Right lobe of liver (tissue), 4 donors: Measurements from ENCODE around the gene C13orf46.

Experiments
- CTCF ChIP-seq, 4 donors: fragments of 200-600 bp in 3 of 4; fragments of 450-650 bp in 1 of 4; IDR thresholded peaks; one replicate each; pipeline versions ENCODE4 v1.5.1 to v1.8.0; 2016 to 2022; ENCODE audit warnings: antibody characterized with exemption in 4 of 4, mild to moderate bottlenecking in 2 of 4
- POLR2A ChIP-seq: fragments of 450-650 bp; IDR thresholded peaks from one replicate; pipeline ENCODE4 v1.6.1; 2017; ENCODE audit warnings: antibody characterized with exemption, mild to moderate bottlenecking
- donor health status: DM: no; HTN: no; CAD: no.
- donor health status: DM: no; HTN: no; CAD: no.
- donor health status: DM: no; HTN: yes; CAD: no.

- TF ChIP-seq CTCF (IDR thresholded peaks at IDR 0.05) (no peak), POLR2A (no peak)
Observed at GRCh38 chr13:113963376-113963775, 10.5 kb downstream of the C13orf46 start.
